PFSK-1 (cell line): ENCODE results near the gene UBQLN1.

Source experiments
- FOXP2 ChIP-seq: optimal IDR thresholded peaks from 2 replicates; pipeline ENCODE3; 2011; ENCODE audit warnings: borderline replicate concordance, control low read depth, inconsistent platforms; ENCODE audit not compliant: insufficient read depth; ENCODE audit errors: extremely low read length, extremely low read depth
- POLR2AphosphoS5 ChIP-seq: IDR thresholded peaks from 2 replicates; pipeline ENCODE4 v1.6.1; 2012; ENCODE audit warnings: low read depth, mild to moderate bottlenecking, control low read depth, low read length, moderate library complexity
- SIN3A ChIP-seq: IDR thresholded peaks from 2 replicates; pipeline ENCODE4 v1.6.1; 2012; ENCODE audit warnings: mild to moderate bottlenecking, low read length, moderate library complexity, borderline replicate concordance; ENCODE audit not compliant: insufficient read depth
- TAF1 ChIP-seq: IDR thresholded peaks from 2 replicates; pipeline ENCODE4 v1.6.1; 2012; ENCODE audit warnings: low read length, control low read depth, borderline replicate concordance; ENCODE audit not compliant: insufficient read depth
- TF ChIP-seq, protein P1 (sequence below), 2 experiments: IDR thresholded peaks; 2 replicates each; pipeline versions ENCODE4 v1.6.1 to v1.8.0; 2011 to 2012; ENCODE audit warnings: low read depth in 2 of 2, low read length in 2 of 2, control low read depth in 1 of 2, inconsistent platforms in 1 of 2, mild to moderate bottlenecking in 1 of 2, moderate library complexity in 1 of 2; ENCODE audit not compliant: insufficient read depth in 1 of 2

The UBQLN1 gene

DNA sequence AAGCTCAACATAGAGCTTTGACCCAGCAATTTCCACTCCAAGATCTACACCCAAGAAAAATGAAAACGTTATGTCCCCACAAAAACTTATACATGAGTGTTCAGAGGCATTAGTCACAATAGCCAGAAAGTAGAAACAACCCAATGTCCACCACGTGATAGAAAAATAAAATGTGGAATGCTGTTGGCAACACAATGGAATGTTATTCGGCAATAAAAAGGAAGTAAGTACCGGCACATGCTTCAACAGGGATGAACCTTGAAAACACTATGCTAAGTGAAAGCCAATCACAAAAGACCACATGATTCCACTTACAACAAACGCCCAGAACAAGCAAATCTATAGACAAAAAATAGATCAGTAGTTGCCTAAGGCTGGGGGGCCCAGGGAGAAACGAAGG is 6.0 kb downstream of the UBQLN1 start:
- TF ChIP-seq TAF1 (no peak), POLR2AphosphoS5 (no peak), SIN3A (no peak), FOXP2 (no peak)
- TF ChIP-seq, protein P1, sequence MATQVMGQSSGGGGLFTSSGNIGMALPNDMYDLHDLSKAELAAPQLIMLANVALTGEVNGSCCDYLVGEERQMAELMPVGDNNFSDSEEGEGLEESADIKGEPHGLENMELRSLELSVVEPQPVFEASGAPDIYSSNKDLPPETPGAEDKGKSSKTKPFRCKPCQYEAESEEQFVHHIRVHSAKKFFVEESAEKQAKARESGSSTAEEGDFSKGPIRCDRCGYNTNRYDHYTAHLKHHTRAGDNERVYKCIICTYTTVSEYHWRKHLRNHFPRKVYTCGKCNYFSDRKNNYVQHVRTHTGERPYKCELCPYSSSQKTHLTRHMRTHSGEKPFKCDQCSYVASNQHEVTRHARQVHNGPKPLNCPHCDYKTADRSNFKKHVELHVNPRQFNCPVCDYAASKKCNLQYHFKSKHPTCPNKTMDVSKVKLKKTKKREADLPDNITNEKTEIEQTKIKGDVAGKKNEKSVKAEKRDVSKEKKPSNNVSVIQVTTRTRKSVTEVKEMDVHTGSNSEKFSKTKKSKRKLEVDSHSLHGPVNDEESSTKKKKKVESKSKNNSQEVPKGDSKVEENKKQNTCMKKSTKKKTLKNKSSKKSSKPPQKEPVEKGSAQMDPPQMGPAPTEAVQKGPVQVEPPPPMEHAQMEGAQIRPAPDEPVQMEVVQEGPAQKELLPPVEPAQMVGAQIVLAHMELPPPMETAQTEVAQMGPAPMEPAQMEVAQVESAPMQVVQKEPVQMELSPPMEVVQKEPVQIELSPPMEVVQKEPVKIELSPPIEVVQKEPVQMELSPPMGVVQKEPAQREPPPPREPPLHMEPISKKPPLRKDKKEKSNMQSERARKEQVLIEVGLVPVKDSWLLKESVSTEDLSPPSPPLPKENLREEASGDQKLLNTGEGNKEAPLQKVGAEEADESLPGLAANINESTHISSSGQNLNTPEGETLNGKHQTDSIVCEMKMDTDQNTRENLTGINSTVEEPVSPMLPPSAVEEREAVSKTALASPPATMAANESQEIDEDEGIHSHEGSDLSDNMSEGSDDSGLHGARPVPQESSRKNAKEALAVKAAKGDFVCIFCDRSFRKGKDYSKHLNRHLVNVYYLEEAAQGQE (IDR thresholded peaks at IDR 0.05; ENCODE audit: insufficient read depth in 1 of 2, low read depth in 2 of 2, low read length in 2 of 2) = no peak

DNA sequence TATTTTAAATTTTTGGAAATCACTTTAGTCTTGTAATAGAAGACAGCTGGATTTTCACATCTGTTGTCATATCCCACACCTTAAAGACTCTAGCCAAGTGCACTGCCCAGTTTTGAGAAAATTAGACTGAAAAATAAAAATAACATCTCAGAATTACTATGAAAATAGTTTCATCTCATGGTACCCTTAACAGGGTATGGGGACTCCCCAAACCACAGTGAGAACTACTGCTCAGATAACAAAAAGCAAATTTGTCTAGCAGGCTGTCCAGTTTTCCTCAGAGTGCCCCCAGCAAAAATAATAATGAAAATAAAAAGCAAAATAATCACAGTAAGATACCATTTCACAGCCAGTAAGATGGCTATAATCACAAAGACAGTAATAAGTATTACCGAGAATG is 6.5 kb downstream of the UBQLN1 start:
- TF ChIP-seq FOXP2 (no peak), POLR2AphosphoS5 (no peak), SIN3A (no peak), TAF1 (no peak)
- TF ChIP-seq, protein P1 (IDR thresholded peaks at IDR 0.05; ENCODE audit: insufficient read depth in 1 of 2, low read depth in 2 of 2, low read length in 2 of 2) = no peak

DNA sequence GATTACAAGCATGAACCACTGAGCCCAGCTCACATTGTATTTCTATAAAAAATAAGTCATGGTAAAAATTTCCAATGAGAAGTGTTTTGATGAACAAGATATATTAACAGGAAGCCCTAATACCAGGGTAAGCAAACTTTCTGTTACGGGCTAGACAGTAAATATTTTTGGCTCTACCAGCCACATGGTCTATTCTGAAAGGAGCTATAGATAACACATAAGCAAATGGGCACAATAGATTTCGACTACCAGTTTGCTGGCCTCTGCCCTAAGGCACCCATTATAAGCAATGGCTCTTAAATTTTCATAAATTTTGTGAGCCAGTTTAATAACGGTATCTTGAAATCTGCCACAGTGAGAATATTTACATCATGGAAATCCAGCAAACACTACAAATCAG is 8.1 kb downstream of the UBQLN1 start:
- no peak for TF ChIP-seq SIN3A
- TF ChIP-seq FOXP2 = no peak
- TF ChIP-seq TAF1 = no peak
- TF ChIP-seq, protein P1 (IDR thresholded peaks at IDR 0.05; ENCODE audit: insufficient read depth in 1 of 2, low read depth in 2 of 2, low read length in 2 of 2) = no peak
- no peak for TF ChIP-seq POLR2AphosphoS5

DNA sequence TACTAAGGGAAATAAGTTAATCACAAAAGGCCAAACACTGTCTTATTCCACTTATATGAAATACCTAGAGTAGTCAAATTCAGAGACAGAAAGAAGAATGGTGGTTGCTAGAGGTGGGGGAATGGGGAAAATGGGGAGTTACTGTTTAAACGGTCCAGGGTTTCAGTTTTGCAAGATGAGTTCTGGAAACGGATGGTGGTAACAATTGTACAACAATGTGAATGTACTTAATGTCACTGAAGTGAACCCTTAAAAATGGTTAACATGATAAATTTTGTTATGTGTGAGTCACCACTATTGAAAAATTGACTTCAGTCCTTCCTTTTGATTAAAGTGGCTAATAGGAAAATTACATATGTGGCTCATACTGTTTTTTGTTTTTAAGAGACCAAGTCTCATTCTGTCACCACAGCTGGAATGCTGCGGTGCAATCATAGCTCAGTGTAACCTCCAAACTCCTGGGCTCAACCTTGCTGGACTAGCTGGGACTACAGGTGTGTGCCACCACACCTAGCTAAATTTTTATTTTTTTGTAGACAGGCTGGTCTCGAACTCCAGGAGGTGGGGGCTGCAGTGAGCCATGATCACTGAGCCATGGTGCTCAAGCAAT is 8.7 kb downstream of the UBQLN1 start:
- TF ChIP-seq FOXP2 = no peak
- no peak for TF ChIP-seq TAF1
- no peak for TF ChIP-seq SIN3A
- TF ChIP-seq POLR2AphosphoS5 = no peak
- TF ChIP-seq, protein P1 (IDR thresholded peaks at IDR 0.05; ENCODE audit: insufficient read depth in 1 of 2, low read depth in 2 of 2, low read length in 2 of 2) = no peak

DNA sequence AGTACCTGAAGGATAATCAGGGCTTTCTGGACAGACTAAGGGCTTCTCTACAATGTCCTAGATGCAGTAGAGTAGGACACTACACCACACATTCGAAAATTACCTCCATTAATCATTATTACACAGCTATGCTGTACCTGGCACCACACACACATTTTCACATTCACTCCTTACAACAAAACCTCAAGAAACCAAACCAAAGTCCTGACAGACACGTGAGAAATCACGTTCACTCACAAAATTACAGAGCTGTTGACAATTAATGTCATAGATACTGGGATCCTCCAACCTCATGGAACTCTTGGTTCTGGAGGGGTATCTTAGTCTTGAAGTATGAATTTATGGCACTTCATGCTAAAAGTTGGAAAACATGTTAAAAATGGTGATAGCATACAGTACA is 16.3 kb downstream of the UBQLN1 start:
- no peak for TF ChIP-seq TAF1
- TF ChIP-seq POLR2AphosphoS5 = no peak
